B cell (primary cell): Measurements from ENCODE around the gene SIX5. TPM values are rescaled to one million over a fixed set of nuclear protein-coding genes. Genes with fewer than 3 reads are reported as not detected.

ENCODE experiments used
- ATAC-seq: fragments of 200-7000 bp; cut with Tn5 transposase; one replicate; pipeline ENCODE4 v1.10.0; 2021; ENCODE audit warnings: low read depth, mild to moderate bottlenecking, moderate number of reproducible peaks, moderate library complexity
- CTCF ChIA-PET: fragments of 350-600 bp; sonication (Branson Sonifier 250); formaldehyde crosslinking; loops from one replicate; lab custom pipeline; 2021; ENCODE audit warnings: antibody characterized with exemption, inconsistent platforms; lab: Charles Lee
- POLR2A ChIA-PET: fragments of 350-600 bp; sonication (Branson Sonifier 250); formaldehyde crosslinking; loops from one replicate; lab custom pipeline; 2021; ENCODE audit warnings: antibody characterized with exemption; lab: Charles Lee
- DNase-seq: peaks from one replicate; pipeline ENCODE4 v3.0.0; 2013
- H2AFZ ChIP-seq: 2 replicates; pipeline ENCODE4 v1.6.1; 2012; ENCODE audit warnings: mild to moderate bottlenecking, low read depth, low read length; ENCODE audit not compliant: insufficient read depth, poor library complexity, severe bottlenecking
- H3K27ac ChIP-seq, 2 donors: 1 replicate in 1 of 2; 2 replicates in 1 of 2; pipeline ENCODE4 v1.5.1; 2012 to 2013; ENCODE audit warnings: low read length in 2 of 2, mild to moderate bottlenecking in 2 of 2, moderate library complexity in 1 of 2
- H3K27me3 ChIP-seq, 4 experiments: fragments of 200-600 bp in 1 of 4; sonication (generic) in 1 of 4; replicated peaks in 1 of 4; 1 replicate in 2 of 4; 2 replicates in 2 of 4; pipeline versions ENCODE4 v1.6.1 to v1.7.0; 2013 to 2016; ENCODE audit warnings: low read length in 3 of 4, mild to moderate bottlenecking in 2 of 4, mixed read lengths in 1 of 4, moderate library complexity in 1 of 4; ENCODE audit not compliant: insufficient read depth in 4 of 4, control insufficient read depth in 3 of 4; ENCODE audit errors: control extremely low read depth in 1 of 4
- H3K36me3 ChIP-seq, 2 experiments: replicated peaks in 1 of 2; 1 replicate in 1 of 2; 2 replicates in 1 of 2; pipeline versions ENCODE4 v1.6.1 to v1.7.1; 2013; ENCODE audit warnings: low read length in 1 of 2; ENCODE audit not compliant: insufficient read depth in 2 of 2, control insufficient read depth in 1 of 2; ENCODE audit errors: control extremely low read depth in 1 of 2, extremely low read depth in 1 of 2
- H3K4me1 ChIP-seq, 2 donors: fragments of 200-600 bp in 1 of 2; sonication (generic) in 1 of 2; 1 replicate in 1 of 2; 2 replicates in 1 of 2; pipeline versions ENCODE4 v1.5.1 to v1.6.1; 2013 to 2017; ENCODE audit warnings: low read length in 2 of 2; ENCODE audit not compliant: control insufficient read depth in 2 of 2, insufficient read depth in 2 of 2
- H3K4me2 ChIP-seq: replicated peaks from 2 replicates; pipeline ENCODE3; 2012; ENCODE audit warnings: mild to moderate bottlenecking, low read depth, low read length; ENCODE audit not compliant: poor library complexity, severe bottlenecking
- H3K4me3 ChIP-seq, 5 experiments: fragments of 200-600 bp in 1 of 5; sonication (generic) in 1 of 5; 1 replicate in 3 of 5; 2 replicates in 2 of 5; pipeline versions ENCODE4 v1.5.1 to v1.7.0; 2011 to 2016; ENCODE audit warnings: low read length in 4 of 5, mild to moderate bottlenecking in 4 of 5, low read depth in 2 of 5, control low read depth in 1 of 5, moderate library complexity in 1 of 5; ENCODE audit not compliant: insufficient read depth in 1 of 5; ENCODE audit errors: control extremely low read depth in 1 of 5, extremely low read depth in 1 of 5
- H3K79me2 ChIP-seq: fragments of 200-600 bp; sonication (generic); one replicate; pipeline ENCODE4 v1.6.0; 2016; ENCODE audit warnings: low read length; ENCODE audit not compliant: control insufficient read depth, insufficient read depth
- H3K9ac ChIP-seq: fragments of 200-600 bp; sonication (generic); 2 replicates; pipeline ENCODE4 v1.6.1; 2017; ENCODE audit warnings: mild to moderate bottlenecking, low read length, moderate library complexity
- H3K9me3 ChIP-seq, 3 donors: one replicate each; pipeline versions ENCODE4 v1.6.1 to v1.7.1; 2013; ENCODE audit warnings: low read length in 2 of 3; ENCODE audit not compliant: control insufficient read depth in 2 of 3, insufficient read depth in 1 of 3; ENCODE audit errors: control extremely low read depth in 1 of 3
- H4K20me1 ChIP-seq: 2 replicates; pipeline ENCODE4 v1.6.0; 2012; ENCODE audit warnings: mild to moderate bottlenecking, low read length; ENCODE audit not compliant: insufficient read depth, control insufficient read depth, poor library complexity, severe bottlenecking
- H3K27ac Mint-ChIP-seq: one replicate; pipeline ENCODE4 v1.8.0; 2021; ENCODE audit warnings: mixed read lengths
- H3K27me3 Mint-ChIP-seq: one replicate; pipeline ENCODE4 v1.8.0; 2021; ENCODE audit warnings: mixed read lengths
- H3K4me1 Mint-ChIP-seq: one replicate; pipeline ENCODE4 v1.8.0; 2021; ENCODE audit warnings: mixed read lengths
- H3K4me3 Mint-ChIP-seq: one replicate; pipeline ENCODE4 v1.8.0; 2021; ENCODE audit warnings: mixed read lengths
- H3K9me3 Mint-ChIP-seq: one replicate; pipeline ENCODE4 v1.8.0; 2022; ENCODE audit warnings: mixed read lengths; ENCODE audit not compliant: insufficient read depth
- CTCF ChIP-seq: fragments of 200-600 bp; IDR thresholded peaks from one replicate; pipeline ENCODE4 v1.8.0; 2022; ENCODE audit warnings: antibody characterized with exemption, mild to moderate bottlenecking
- EZH2 ChIP-seq: IDR thresholded peaks from 2 replicates; pipeline ENCODE4 v1.6.1; 2012; ENCODE audit warnings: borderline replicate concordance, low read depth, mild to moderate bottlenecking, moderate library complexity, low read length; ENCODE audit not compliant: insufficient read depth, poor library complexity, severe bottlenecking
- WGBS: methylation state at CpG from one replicate; pipeline ENCODE4 v1.1.5; 2013; ENCODE audit warnings: missing lambda C conversion rate; ENCODE audit not compliant: insufficient coverage; 5-methylcytosine and 5-hydroxymethylcytosine counted together
- intact Hi-C: fragments of 100-400 bp; cut with micrococcal nuclease; formaldehyde crosslinking; loops from one replicate; pipeline ENCODE4 v1.10.0; 2022
- polyA plus RNA-seq: library from polyadenylated mRNA; depleted of rRNA; stranded (reverse); fragments of >200 nt; gene quantifications from 2 replicates; pipeline ENCODE4 v1.2.3, GENCODE V29; 2012
- total RNA-seq, 2 donors: library from RNA; stranded (reverse); fragments of 120-200 nt in 1 of 2; gene quantifications; 1 replicate in 1 of 2; 2 replicates in 1 of 2; pipeline versions ENCODE4 v1.2.3 to v1.2.4, GENCODE V29; 2013 to 2022

The SIX5 gene
- total and polyA plus RNA-seq, 2 donors (not counting 1 experiment from before 2014, with no cell fraction given): 1.4 to 2.1 TPM

- H3K9ac ChIP-seq: no peak overlapping the region
- ATAC-seq: no peak
Measured at GRCh38 chr19:45817725-45818301, 48.8 kb upstream of the SIX5 start.

More at GRCh38 chr19:45817725-45818301, 48.8 kb upstream of the SIX5 start:
- Histone ChIP-seq H3K27ac (no peak overlapping the region), H3K27me3 (peaks cover 0 to 6% (median 2%) of the 10 kb centered on the region in 4 experiments), H3K79me2 (no peaks in the 10 kb centered on the region), H2AFZ (no peak overlapping the region), H3K4me2 (no peak overlapping the region), H3K36me3 (peaks cover 0 to 21% of the 10 kb centered on the region in 2 experiments), H3K4me1 (peaks cover 19 to 23% of the 10 kb centered on the region in 2 donors), H4K20me1 (peaks cover 14% of the 10 kb centered on the region), H3K4me3 (no peak overlapping the region), H3K9me3 (no peaks in the 10 kb centered on the region)
- intact Hi-C loops: loop anchor here (1.0 to 2.0 kb wide), 5 partner anchors 25 to 199 kb away; partner anchors contain the start of genes DMWD and SYMPK
- H3K27ac Mint-ChIP-seq: no peak overlapping the region
- POLR2A ChIA-PET: interaction anchor here (0.8 kb wide), 1 partner anchor 148 kb away, joined by 8 read pairs; no protein-coding TSS in a partner anchor
- no peak for TF ChIP-seq EZH2
- no peak for TF ChIP-seq CTCF
- H3K4me3 Mint-ChIP-seq: no peak overlapping the region
- CTCF ChIA-PET: interaction anchor here (0.5 to 2.2 kb wide), 7 partner anchors 9 to 631 kb away, joined by 3 to 23 read pairs (median 4); partner anchors contain the start of gene SIX5
- no peak for DNase-seq
- H3K9me3 Mint-ChIP-seq: no peaks in the 10 kb centered on the region
- WGBS: 91% methylated on average over 19 of the region's 19 CpGs
- peaks cover 3% of the 10 kb centered on the region for H3K27me3 Mint-ChIP-seq
- peaks cover 11% of the 10 kb centered on the region for H3K4me1 Mint-ChIP-seq
